Psoas muscle (tissue), 8 donors: Measurements from ENCODE around the gene ARHGEF12. TPM values are rescaled to one million over a fixed set of nuclear protein-coding genes. Genes with fewer than 3 reads are reported as not detected.

ENCODE experiments used
- ATAC-seq, 4 donors: fragments of 200-7000 bp; cut with Tn5 transposase; one replicate each; pipeline ENCODE4 v1.9.1; 2020; ENCODE audit warnings: moderate library complexity in 3 of 4, mild to moderate bottlenecking in 2 of 4
- DNase-seq, 2 donors: peaks; one replicate each; pipeline ENCODE4 v3.0.0-alpha.2; 2020
- H3K27ac ChIP-seq: fragments of 200-600 bp; one replicate; pipeline ENCODE4 v1.8.0; 2022
- H3K27me3 ChIP-seq, 3 donors: fragments of 200-600 bp in 1 of 3; one replicate each; pipeline versions ENCODE4 v1.6.1 to v1.8.0; 2013 to 2022; ENCODE audit warnings: low read length in 2 of 3, mild to moderate bottlenecking in 2 of 3, moderate library complexity in 1 of 3; ENCODE audit not compliant: insufficient read depth in 3 of 3
- H3K36me3 ChIP-seq, 2 donors: fragments of 200-600 bp in 1 of 2; one replicate each; pipeline versions ENCODE4 v1.6.1 to v1.8.0; 2013 to 2022; ENCODE audit warnings: low read depth in 1 of 2, mild to moderate bottlenecking in 1 of 2, moderate library complexity in 1 of 2; ENCODE audit not compliant: insufficient read depth in 1 of 2
- H3K4me1 ChIP-seq: fragments of 200-600 bp; one replicate; pipeline ENCODE4 v1.8.0; 2022
- H3K4me3 ChIP-seq: fragments of 200-600 bp; one replicate; pipeline ENCODE4 v1.8.0; 2022; ENCODE audit warnings: mild to moderate bottlenecking
- H3K9me3 ChIP-seq: fragments of 200-600 bp; one replicate; pipeline ENCODE4 v1.8.0; 2022
- CTCF ChIP-seq: fragments of 200-600 bp; IDR thresholded peaks from one replicate; pipeline ENCODE4 v1.8.0; 2022; ENCODE audit warnings: antibody characterized with exemption
- WGBS, 3 donors: extraction: QIAGEN DNeasy Blood & Tissue Kit; methylation state at CpG; one replicate each; pipeline versions ENCODE4 v1.1.6 to v1.1.7; 2013; 5-methylcytosine and 5-hydroxymethylcytosine counted together
- intact Hi-C, 2 donors: fragments of 100-400 bp; cut with DNase I; formaldehyde crosslinking; loops; one replicate each; pipeline versions ENCODE4 v1.11.0 to v1.14.2; 2022
- polyA plus RNA-seq, 3 donors: library from polyadenylated mRNA; stranded (reverse); fragments of 200-250 nt; gene quantifications; one replicate each; pipeline ENCODE4 v1.2.3, GENCODE V29; 2013
- total RNA-seq, 4 donors: library from RNA; stranded (reverse); fragmentation: NEBNext Ultra II Directional in 2 of 4; extraction: Animal tissue kit (Norgen Biotek cat#: 25700) in 2 of 4; gene quantifications; one replicate each; pipeline versions ENCODE4 v1.2.1 to v1.2.4, GENCODE V29; 2021 to 2023
- donor health status: healthy with polysubstance abuse.
- donor health status: DM: no; HTN: no; CAD: no; lungs with moderate emphysema.
- donor health status: Bipolar disorder and iron deficiency.
- donor health status: healthy.
- donor health status: DM: yes; HTN: yes; CAD: no.
- donor health status: DM: no; HTN: no; CAD: no.
- donor health status: DM: no; HTN: no; CAD: no.
- donor health status: DM: yes; HTN: yes; CAD: no.

Gene ARHGEF12
- total and polyA plus RNA-seq, 7 donors = 14.8 to 102 (median 45.6) TPM

DNA sequence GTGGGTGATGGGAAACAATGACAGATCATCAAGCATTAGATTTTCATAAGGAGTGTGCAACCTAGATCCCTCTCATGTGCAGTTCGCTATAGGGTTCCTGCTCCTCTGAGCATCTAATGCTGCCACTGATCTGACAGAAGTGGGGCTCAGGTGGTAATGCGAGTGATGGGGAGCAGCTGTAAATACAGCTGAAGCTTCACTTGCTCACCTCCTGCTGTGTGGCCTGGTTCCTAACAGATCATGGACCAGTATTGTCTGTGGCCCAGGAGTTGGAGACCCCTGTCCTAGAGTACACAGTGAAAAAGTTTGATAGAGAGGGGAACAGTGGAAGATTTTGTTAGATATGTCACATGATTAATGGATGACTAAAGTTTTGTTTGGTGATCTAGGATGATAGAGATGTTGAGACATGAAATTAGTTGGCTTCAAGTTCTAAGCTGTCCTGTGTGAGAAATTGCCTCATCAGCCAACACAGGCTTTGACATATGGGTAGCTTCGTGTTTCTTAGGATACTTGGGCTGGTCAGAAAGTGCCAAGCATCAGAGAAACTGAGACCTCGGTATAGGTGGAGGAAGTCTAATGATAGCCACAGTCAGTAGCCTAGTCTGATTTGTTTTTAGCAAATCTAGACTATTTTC, 47.4 kb downstream of the ARHGEF12 start:
- H3K4me3 ChIP-seq = no peak overlapping the region
- intact Hi-C loops = no loop called here
- H3K27me3 ChIP-seq = no peaks in the 10 kb centered on the region
- no peak for TF ChIP-seq CTCF
- ATAC-seq = peak; percentile 27 to 72 (median 64)
- no peaks in the 10 kb centered on the region for H3K9me3 ChIP-seq
- H3K36me3 ChIP-seq = no peaks in the 10 kb centered on the region
- no peak overlapping the region for H3K27ac ChIP-seq
- peaks cover 77% of the 10 kb centered on the region for H3K4me1 ChIP-seq
- no peak for DNase-seq
- WGBS, 3 donors = 69 to 93% (median 75%) methylated on average over 4 of the region's 4 CpGs

DNA sequence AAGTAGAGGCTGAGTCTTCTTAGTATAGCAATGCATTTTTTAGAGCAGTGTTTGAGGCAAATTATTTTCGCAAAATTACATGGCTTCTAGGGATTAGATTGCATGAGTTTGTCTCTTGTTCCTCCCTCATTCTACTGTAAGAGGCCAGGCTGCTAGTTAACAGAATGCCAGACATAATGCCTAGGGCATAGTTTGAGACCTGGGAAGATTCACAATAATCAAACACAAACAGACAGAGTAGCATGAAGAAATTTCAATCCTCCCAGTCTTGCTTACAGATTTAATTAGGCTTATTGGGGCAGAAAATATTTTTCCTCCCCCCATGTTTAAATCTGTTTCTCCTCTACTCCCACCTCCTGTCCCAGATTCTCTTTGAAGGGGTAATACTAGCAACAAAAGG, 48.3 kb downstream of the ARHGEF12 start:
- Histone ChIP-seq H3K4me1 (peaks cover 74% of the 10 kb centered on the region), H3K27me3 (no peaks in the 10 kb centered on the region), H3K9me3 (no peaks in the 10 kb centered on the region), H3K36me3 (no peaks in the 10 kb centered on the region), H3K4me3 (no peak overlapping the region), H3K27ac (no peak overlapping the region)
- ATAC-seq (no peak), DNase-seq (no peak)
- 45 to 63% (median 50%) methylated on average over 1 of the region's 1 CpG for WGBS, 3 donors
- intact Hi-C loops = no loop called here
- no peak for TF ChIP-seq CTCF

DNA sequence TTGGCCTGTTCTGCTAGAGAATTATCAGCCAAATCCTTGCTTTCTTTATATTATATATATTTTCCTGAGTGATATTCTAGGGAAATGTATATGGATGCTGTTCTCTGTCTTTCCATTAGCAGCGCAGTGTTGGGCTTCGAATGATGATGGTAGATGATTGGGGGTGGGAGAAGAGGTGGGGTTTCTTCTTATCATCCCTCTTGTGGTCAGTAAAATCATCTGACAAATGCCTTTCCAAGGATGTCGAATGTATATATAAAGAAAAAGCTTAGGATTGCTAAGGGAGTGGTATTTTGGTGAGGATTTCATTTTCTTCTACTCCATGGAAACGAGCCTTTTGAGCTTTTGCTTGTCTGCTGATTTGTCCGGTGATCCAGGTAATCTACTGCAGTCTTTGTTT, 48.9 kb downstream of the ARHGEF12 start:
- TF ChIP-seq CTCF = no peak
- intact Hi-C loops = loop anchor here in 1 of 2 donors (1.0 kb wide), 1 partner anchor 16 kb away; no protein-coding TSS in a partner anchor
- Histone ChIP-seq H3K36me3 (no peaks in the 10 kb centered on the region), H3K27me3 (no peaks in the 10 kb centered on the region), H3K4me3 (no peak overlapping the region), H3K4me1 (peaks cover 74% of the 10 kb centered on the region), H3K9me3 (no peaks in the 10 kb centered on the region), H3K27ac (no peak overlapping the region)
- ATAC-seq (no peak), DNase-seq (no peak)
- WGBS, 3 donors = 68 to 77% (median 68%) methylated on average over 5 of the region's 5 CpGs

DNA sequence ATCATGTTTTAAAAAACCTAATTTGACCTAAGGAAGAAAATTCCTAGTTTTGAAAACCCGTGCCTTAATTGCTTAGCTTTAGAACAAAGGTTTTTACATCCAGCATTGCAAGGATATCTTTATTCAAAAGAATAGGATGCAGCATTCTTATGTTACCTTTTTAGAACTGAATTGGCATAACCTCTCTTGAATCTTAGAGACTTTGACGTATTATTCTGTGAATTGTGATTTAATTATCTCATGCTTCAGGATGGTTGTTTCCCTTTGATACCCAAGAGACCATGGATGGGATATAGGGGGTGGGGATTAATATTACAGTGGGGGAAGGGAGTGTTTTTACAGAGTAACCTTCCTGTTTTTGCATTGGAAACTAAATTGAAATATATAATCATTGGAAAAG, 49.4 kb downstream of the ARHGEF12 start:
- intact Hi-C loops = loop anchor here in 1 of 2 donors (1.0 kb wide), 1 partner anchor 16 kb away; no protein-coding TSS in a partner anchor
- Histone ChIP-seq H3K9me3 (no peaks in the 10 kb centered on the region), H3K27ac (no peak overlapping the region), H3K4me1 (peaks cover 74% of the 10 kb centered on the region), H3K27me3 (no peaks in the 10 kb centered on the region), H3K36me3 (no peaks in the 10 kb centered on the region), H3K4me3 (no peak overlapping the region)
- no peak for ATAC-seq
- no peak for TF ChIP-seq CTCF
- 30 to 55% (median 36%) methylated on average over 2 of the region's 2 CpGs for WGBS, 3 donors
- no peak for DNase-seq

DNA sequence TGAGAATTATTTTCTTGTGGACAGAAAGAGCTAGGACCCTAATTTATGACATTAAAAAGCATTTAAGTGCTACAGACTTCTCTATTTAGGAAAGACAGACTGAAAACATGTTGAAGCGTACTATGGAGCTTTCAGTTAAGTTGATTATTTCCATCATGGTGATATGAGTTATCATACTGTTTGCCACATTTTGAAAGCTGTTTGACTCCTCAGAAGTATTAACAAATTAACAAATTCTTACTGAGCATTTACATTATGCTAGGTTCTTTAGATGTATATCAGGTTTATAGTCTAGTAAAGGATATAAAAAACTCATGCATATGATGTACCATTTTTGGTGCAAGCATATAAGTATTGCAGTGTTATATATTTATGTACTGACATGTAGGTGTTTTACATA, 50.1 kb downstream of the ARHGEF12 start:
- Histone ChIP-seq H3K27ac (no peak overlapping the region), H3K27me3 (no peaks in the 10 kb centered on the region), H3K4me1 (peaks cover 74% of the 10 kb centered on the region), H3K9me3 (no peaks in the 10 kb centered on the region), H3K36me3 (no peaks in the 10 kb centered on the region), H3K4me3 (no peak overlapping the region)
- intact Hi-C loops = no loop called here
- 83 to 97% (median 95%) methylated on average over 1 of the region's 1 CpG for WGBS, 3 donors
- DNase-seq (no peak), ATAC-seq (no peak)
- no peak for TF ChIP-seq CTCF
